Fibroblast of villous mesenchyme (primary cell): Measurements from ENCODE around the gene EPB41L4B. TPM values are rescaled to one million over a fixed set of nuclear protein-coding genes. Genes with fewer than 3 reads are reported as not detected.

Experiments used
- DNase-seq: peaks from one replicate; pipeline ENCODE4 v3.0.0-alpha.2; 2010; ENCODE audit warnings: low read depth
- H3K4me3 ChIP-seq: 2 replicates; pipeline ENCODE4 v1.5.1; 2011; ENCODE audit warnings: low read depth, mild to moderate bottlenecking, low read length
- CTCF ChIP-seq: IDR thresholded peaks from 2 replicates; pipeline ENCODE4 v1.5.1; 2012; ENCODE audit warnings: low read depth, mild to moderate bottlenecking, low read length; ENCODE audit not compliant: insufficient read depth
- total RNA-seq: library from RNA; depleted of rRNA; stranded (reverse); fragments of >200 nt; gene quantifications from 2 replicates; pipeline ENCODE4 v1.2.3, GENCODE V29; 2012

EPB41L4B gene
- total RNA-seq, 1 donor, result under 0.01 TPM

- peak; percentile 11 for DNase-seq
- no peak for TF ChIP-seq CTCF
- no peak overlapping the region for H3K4me3 ChIP-seq
Measured at GRCh38 chr9:109251080-109251775, 69.6 kb downstream of the EPB41L4B start.

GRCh38 chr9:109250771-109251079 lies 70.1 kb downstream of the EPB41L4B start:
- no peak for TF ChIP-seq CTCF
- no peak overlapping the region for H3K4me3 ChIP-seq
- DNase-seq, result no peak

- DNase-seq, result no peak
- no peak for TF ChIP-seq CTCF
- H3K4me3 ChIP-seq, result no peak overlapping the region
Measured at GRCh38 chr9:109250311-109250741, 70.5 kb downstream of the EPB41L4B start.

GRCh38 chr9:109249615-109250014 lies 71.2 kb downstream of the EPB41L4B start:
- no peak for TF ChIP-seq CTCF

GRCh38 chr9:109248133-109248581 lies 72.7 kb downstream of the EPB41L4B start:
- peak; percentile 7 for TF ChIP-seq CTCF
- peak; percentile 25 for DNase-seq
- H3K4me3 ChIP-seq, result no peak overlapping the region

More at GRCh38 chr9:109249615-109250014, 71.2 kb downstream of the EPB41L4B start:
- no peak for DNase-seq
- no peak overlapping the region for H3K4me3 ChIP-seq

- no peak for TF ChIP-seq CTCF
- no peak for DNase-seq
Measured at GRCh38 chr9:109247228-109247627, 73.6 kb downstream of the EPB41L4B start.

GRCh38 chr9:109246533-109246932 lies 74.3 kb downstream of the EPB41L4B start:
- H3K4me3 ChIP-seq, result no peak overlapping the region
- DNase-seq, result no peak
- TF ChIP-seq CTCF, result no peak

More at GRCh38 chr9:109247228-109247627, 73.6 kb downstream of the EPB41L4B start:
- H3K4me3 ChIP-seq, result no peak overlapping the region
